SKM-1 treated with dmso at 0.1 percent for 144 hours (cell line): ENCODE measurements around the gene STX8.
"Not testable (repeated sequence)": the region's sequence is repeated elsewhere in the genome, so short reads cannot be mapped to it uniquely, and the experiment has no call there.

ENCODE experiments used
- DNase-seq: peaks from one replicate; lab custom pipeline; 2025; ENCODE audit not compliant: unreplicated experiment; lab: John Stamatoyannopoulos, UW

STX8 gene

GRCh38 chr17:9557161-9557755, 18.4 kb downstream of the STX8 start:
- DNase-seq, result no peak

- DNase-seq, result not testable (repeated sequence)
These were observed 20.9 kb downstream of the STX8 start for GRCh38 chr17:9554715-9555114.

DNA sequence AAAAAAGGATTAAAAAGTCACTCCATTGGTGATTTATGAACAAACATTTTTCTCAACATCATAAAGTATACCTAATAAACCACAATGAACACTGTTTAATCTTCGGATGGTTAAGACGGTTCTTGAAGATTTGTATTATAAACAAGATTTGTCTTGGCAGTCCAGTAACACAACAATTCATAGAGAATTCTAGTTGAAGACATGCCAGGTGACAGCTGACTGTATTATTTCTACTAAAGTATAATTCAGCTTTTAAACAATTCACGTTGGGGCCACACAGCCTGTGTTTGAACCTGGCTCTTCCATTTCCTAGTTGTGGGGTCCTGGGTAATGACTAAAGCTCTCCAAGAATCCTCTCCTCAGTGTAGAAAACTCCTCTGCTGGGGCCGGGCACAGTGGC, 22.0 kb downstream of the STX8 start:
- DNase-seq, result no peak

GRCh38 chr17:9553181-9553580, 22.4 kb downstream of the STX8 start:
- DNase-seq, result no peak

GRCh38 chr17:9549215-9549614, 26.4 kb downstream of the STX8 start:
- DNase-seq, result no peak

DNA sequence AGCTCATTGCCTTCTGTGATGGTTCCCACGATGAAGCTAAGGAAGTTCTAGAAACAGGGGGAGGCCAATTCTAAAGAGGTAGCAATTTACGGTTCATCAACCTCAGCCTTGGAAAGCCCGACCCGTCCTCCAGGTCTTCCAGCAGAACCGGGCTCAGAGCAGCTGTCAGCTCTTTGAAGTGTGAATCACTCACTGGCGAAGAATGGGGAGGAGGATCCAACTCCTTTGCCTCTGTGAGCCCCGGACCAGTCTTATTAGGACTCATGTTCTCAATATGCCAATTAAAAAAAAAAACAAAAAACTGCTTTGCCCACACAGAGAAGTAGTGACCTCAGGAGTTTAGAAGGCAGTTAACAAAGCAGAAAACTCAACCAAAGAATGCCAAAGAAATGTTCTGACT, 31.4 kb downstream of the STX8 start:
- DNase-seq, result no peak

GRCh38 chr17:9541718-9542117, 33.9 kb downstream of the STX8 start:
- no peak for DNase-seq

DNA sequence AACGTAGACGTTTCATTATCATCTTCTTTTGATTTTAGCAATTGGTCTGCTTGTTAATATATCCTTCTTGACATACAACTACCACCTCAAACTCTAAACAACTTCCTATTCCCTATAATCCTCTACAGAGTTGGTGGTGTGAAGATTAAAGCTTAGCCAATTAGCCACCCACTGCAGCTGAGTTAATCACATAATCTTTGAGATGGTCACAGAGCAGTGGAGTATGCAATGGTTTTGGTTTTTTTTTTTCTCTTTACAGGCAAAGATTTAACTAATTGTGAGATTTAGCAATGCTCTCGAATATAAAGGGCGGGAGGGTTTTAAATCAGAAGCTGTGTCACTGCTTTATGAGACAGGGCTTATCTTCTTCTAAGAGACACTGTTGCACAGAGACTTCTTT, 37.0 kb downstream of the STX8 start:
- DNase-seq, result no peak

GRCh38 chr17:9537177-9537776, 38.3 kb downstream of the STX8 start:
- DNase-seq, result no peak

GRCh38 chr17:9536061-9536460, 39.6 kb downstream of the STX8 start:
- DNase-seq, result no peak

DNA sequence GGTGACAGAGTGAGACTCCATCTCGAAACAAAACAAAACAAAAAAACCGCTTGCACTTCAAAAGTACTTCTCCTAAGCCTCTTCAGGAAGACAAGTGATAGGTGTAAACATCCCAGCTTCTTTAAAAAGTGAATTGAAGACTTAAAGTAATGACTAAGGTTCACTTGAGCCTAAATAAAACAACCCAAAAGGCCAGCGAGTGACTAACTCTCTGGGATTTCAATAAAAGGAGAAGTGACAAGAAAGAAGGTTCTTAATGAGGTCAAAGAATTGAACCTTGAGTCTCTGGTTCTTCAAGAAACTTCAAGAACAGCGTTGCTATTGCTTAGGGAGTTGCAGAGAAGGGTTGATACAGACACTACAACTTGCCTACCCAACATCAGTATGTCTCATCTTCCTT, 42.2 kb downstream of the STX8 start:
- no peak for DNase-seq

DNA sequence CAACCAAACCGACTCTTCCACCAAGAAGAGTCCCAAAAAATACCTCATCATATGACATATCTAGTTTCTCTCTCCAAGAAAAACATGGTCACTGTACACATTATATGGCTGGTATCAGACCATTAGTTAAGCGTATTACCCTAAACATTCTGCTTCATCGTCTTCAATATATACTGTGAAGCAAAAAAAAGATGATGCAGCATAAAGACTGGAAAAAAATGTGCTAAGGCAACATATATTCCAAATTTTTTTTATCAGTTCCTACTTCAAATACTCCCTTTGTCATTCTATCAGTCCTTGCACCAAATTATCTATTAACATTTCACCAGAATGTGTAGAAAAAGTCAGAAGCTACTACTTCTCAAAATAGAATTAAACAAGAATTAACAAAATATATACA, 42.9 kb downstream of the STX8 start:
- DNase-seq, result no peak

- DNase-seq, result no peak
These were observed 44.6 kb downstream of the STX8 start for GRCh38 chr17:9531034-9531433.

GRCh38 chr17:9529033-9529700, 46.5 kb downstream of the STX8 start:
- DNase-seq, result no peak

GRCh38 chr17:9527788-9528187, 47.8 kb downstream of the STX8 start:
- no peak for DNase-seq

DNA sequence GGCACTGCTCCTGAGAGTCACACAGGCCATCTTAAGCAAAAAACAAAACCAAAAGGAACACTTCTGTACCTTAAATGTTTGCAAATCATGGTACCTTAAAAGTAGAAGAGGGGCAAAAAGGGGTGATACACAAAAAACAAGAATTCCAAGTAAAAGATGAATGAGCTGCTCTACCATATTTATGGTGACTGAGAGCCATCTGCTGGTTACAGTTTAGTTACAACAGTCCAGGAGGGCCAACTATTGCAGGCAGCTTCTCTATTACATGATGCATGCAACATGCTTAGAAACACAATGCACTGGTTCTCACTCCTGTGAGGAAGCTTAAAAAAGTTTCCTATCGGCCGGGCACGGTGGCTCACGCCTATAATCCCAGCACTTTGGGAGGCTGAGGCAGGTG, 53.5 kb downstream of the STX8 start:
- DNase-seq, result no peak

- no peak for DNase-seq
These were observed 54.6 kb downstream of the STX8 start for GRCh38 chr17:9521062-9521461.

DNA sequence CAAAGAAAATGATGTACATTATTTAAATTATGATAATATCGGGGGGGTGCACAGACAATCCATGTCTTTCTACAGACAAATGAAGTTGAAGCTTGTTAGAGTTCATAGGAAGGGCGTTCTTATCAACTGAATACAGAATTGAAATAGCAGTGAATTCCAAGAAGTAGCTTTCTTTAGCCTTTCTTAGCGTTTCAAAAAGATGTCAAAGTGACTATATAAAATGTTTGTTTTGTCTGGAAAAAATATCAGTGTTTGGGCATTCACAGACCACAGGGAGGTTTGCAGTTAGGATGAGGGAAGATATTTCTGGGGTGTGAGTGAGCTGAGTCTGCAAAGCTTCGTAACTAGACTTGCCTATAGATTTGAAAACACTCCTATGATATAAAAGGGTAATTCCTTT, 55.0 kb downstream of the STX8 start:
- no peak for DNase-seq

GRCh38 chr17:9519583-9520272, 55.9 kb downstream of the STX8 start:
- DNase-seq, result no peak

DNA sequence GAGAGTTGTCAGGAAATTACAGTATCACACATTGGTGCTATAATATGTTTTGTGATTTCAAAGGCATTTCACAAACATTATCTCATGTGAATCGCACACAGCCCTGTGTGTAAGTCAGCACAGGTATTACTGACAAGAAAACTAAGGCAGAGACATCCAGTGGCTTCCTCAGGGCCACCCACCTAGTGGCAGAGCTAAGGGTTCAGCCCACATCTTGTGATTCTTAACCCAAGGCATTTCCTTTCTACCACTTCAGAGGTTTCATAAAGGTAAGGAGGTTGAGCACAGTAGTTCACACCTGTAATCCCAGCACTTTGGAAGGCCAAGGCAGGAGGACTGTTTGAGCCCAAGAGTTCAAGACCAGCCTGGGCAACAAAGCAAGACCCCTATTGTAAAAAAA, 58.2 kb downstream of the STX8 start:
- no peak for DNase-seq

GRCh38 chr17:9513266-9513665, 62.4 kb downstream of the STX8 start:
- no peak for DNase-seq
